ENCODE measurements around the gene STX8.

STX8 gene

DNA sequence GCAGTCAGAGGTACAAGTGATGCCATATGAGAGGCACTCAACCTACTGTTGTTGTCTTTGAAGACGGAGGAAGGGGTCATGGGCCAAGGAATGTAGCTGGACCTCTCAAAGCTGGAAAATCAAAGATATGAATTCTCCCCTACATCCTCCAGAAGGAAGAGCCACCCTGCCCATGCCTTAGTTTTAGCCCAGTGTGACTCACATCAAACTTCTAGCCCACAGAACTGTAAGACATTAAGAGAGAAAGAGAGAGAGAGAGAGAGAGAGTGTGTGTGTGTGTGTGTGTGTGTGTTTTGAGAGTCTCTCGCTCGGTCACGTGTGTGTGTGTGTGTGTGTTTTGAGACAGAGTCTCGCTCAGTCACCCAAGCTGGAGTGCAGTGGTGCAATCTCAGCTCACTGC lies 87.1 kb downstream of the STX8 start:
- no peak for DNase-seq
- H3K36me3 ChIP-seq: no peaks in the 10 kb centered on the region
- H3K4me3 ChIP-seq (ENCODE audit: low read depth, low read length): no peak overlapping the region
- no peak overlapping the region for H3K27ac ChIP-seq
- H3K9me3 ChIP-seq (ENCODE audit: severe bottlenecking): no peaks in the 10 kb centered on the region
- H3K27me3 ChIP-seq (ENCODE audit: insufficient read depth, low read depth, severe bottlenecking): no peaks in the 10 kb centered on the region
- TF ChIP-seq CTCF (IDR thresholded peaks at IDR 0.05; ENCODE audit: low read depth, low read length): no peak

- TF ChIP-seq CTCF (IDR thresholded peaks at IDR 0.05; ENCODE audit: low read depth, low read length): no peak
- no peak overlapping the region for H3K27ac ChIP-seq
- no peaks in the 10 kb centered on the region for H3K36me3 ChIP-seq
- no peaks in the 10 kb centered on the region for H3K27me3 ChIP-seq (ENCODE audit: insufficient read depth, low read depth, severe bottlenecking)
- no peak for DNase-seq
- no peak overlapping the region for H3K4me3 ChIP-seq (ENCODE audit: low read depth, low read length)
- H3K9me3 ChIP-seq (ENCODE audit: severe bottlenecking): no peaks in the 10 kb centered on the region
These were observed 88.2 kb downstream of the STX8 start for GRCh38 chr17:9487406-9487805.

- no peak overlapping the region for H3K27ac ChIP-seq
- no peak for DNase-seq
- no peak overlapping the region for H3K4me3 ChIP-seq (ENCODE audit: low read depth, low read length)
- no peak for TF ChIP-seq CTCF (IDR thresholded peaks at IDR 0.05; ENCODE audit: low read depth, low read length)
- H3K27me3 ChIP-seq (ENCODE audit: insufficient read depth, low read depth, severe bottlenecking): no peaks in the 10 kb centered on the region
- H3K9me3 ChIP-seq (ENCODE audit: severe bottlenecking): no peaks in the 10 kb centered on the region
- no peaks in the 10 kb centered on the region for H3K36me3 ChIP-seq
These were observed 90.8 kb downstream of the STX8 start for GRCh38 chr17:9484789-9485188.

DNA sequence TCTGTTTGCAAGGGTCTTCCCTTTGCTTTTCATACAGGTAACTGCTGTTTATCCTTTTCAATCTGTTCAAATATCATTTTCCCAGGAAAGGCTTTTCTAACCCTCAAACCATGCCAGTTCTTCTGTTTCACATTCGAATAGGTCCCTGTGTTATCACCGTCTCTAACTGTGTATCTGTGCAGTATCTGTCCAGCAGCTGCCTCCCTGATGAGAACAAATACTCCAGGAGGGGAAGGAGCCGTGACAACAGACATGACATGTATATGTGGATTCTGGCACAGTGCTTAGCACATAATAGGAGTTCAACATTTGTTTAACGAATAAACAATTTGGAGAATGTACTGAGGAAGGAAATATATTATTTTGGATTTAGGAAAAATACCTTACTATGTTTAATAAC lies 95.7 kb downstream of the STX8 start:
- DNase-seq: no peak
- no peaks in the 10 kb centered on the region for H3K9me3 ChIP-seq (ENCODE audit: severe bottlenecking)
- no peak overlapping the region for H3K4me3 ChIP-seq (ENCODE audit: low read depth, low read length)
- no peaks in the 10 kb centered on the region for H3K27me3 ChIP-seq (ENCODE audit: insufficient read depth, low read depth, severe bottlenecking)
- no peaks in the 10 kb centered on the region for H3K36me3 ChIP-seq
- no peak overlapping the region for H3K27ac ChIP-seq
- no peak for TF ChIP-seq CTCF (IDR thresholded peaks at IDR 0.05; ENCODE audit: low read depth, low read length)

DNA sequence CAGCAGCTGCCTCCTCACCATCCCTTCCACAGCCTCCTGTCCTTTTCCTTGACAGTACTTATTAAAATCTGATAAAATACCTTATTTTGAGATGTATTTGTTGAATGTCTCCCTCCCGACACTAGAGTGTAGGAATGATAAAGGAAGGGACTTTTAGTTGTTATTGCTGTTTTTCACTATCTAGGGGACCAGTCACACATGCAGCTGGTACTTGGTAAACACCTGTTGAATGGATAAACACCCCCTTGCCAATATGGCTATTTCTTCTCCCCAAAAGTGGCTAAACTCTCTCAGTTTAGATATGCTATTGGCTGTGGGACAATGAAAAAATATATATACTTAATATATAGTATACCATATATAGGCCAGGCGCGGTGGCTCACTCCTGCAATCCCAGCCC lies 96.7 kb downstream of the STX8 start:
- Histone ChIP-seq H3K9me3 (ENCODE audit: severe bottlenecking) (no peaks in the 10 kb centered on the region), H3K4me3 (ENCODE audit: low read depth, low read length) (no peak overlapping the region), H3K27ac (no peak overlapping the region), H3K27me3 (ENCODE audit: insufficient read depth, low read depth, severe bottlenecking) (no peaks in the 10 kb centered on the region), H3K36me3 (no peaks in the 10 kb centered on the region)
- DNase-seq: no peak
- TF ChIP-seq CTCF (IDR thresholded peaks at IDR 0.05; ENCODE audit: low read depth, low read length): no peak

DNA sequence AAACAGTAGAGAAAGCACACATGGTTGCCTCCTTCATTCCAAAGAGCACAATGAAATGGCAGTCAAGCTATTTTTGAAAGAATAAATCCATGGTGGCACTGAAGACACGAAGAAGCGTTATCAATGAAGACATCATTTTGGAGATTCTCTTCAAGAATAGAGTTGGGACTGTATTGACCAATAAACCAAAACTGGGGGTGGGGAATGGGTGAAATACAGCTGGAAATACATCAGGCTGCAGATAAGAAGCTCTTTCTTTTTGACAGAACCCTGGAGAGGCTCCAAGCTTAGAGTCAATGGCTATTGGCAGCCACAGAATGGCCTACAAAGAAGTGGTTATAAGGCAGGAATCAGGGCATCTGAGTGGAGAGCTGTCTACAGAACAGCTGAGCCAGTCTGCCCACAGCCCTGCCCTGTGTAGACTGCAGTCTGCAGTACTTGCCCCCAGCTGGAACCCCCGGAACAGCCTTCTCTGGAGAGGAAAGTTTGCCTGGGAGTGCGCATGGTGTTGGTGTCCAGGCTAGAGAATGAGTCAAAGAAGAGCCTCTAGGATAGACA lies 100.4 kb downstream of the STX8 start:
- no peak for DNase-seq
- H3K27ac ChIP-seq: no peak overlapping the region
- no peaks in the 10 kb centered on the region for H3K27me3 ChIP-seq (ENCODE audit: insufficient read depth, low read depth, severe bottlenecking)
- H3K4me3 ChIP-seq (ENCODE audit: low read depth, low read length): no peak overlapping the region
- H3K9me3 ChIP-seq (ENCODE audit: severe bottlenecking): no peaks in the 10 kb centered on the region
- H3K36me3 ChIP-seq: no peaks in the 10 kb centered on the region
- no peak for TF ChIP-seq CTCF (IDR thresholded peaks at IDR 0.05; ENCODE audit: low read depth, low read length)

Measured in WERI-Rb-1 (cell line).